B cell (primary cell): ENCODE measurements around the gene TRAF3.

ENCODE experiments used
- EZH2 ChIP-seq: IDR thresholded peaks from 2 replicates; pipeline ENCODE4 v1.6.1; 2012; ENCODE audit warnings: borderline replicate concordance, low read depth, mild to moderate bottlenecking, moderate library complexity, low read length; ENCODE audit not compliant: insufficient read depth, poor library complexity, severe bottlenecking
- TF ChIP-seq, protein P1 (sequence below): fragments of 200-600 bp; IDR thresholded peaks from one replicate; pipeline ENCODE4 v1.8.0; 2022; ENCODE audit warnings: antibody characterized with exemption, mild to moderate bottlenecking

- TF ChIP-seq, protein P1, sequence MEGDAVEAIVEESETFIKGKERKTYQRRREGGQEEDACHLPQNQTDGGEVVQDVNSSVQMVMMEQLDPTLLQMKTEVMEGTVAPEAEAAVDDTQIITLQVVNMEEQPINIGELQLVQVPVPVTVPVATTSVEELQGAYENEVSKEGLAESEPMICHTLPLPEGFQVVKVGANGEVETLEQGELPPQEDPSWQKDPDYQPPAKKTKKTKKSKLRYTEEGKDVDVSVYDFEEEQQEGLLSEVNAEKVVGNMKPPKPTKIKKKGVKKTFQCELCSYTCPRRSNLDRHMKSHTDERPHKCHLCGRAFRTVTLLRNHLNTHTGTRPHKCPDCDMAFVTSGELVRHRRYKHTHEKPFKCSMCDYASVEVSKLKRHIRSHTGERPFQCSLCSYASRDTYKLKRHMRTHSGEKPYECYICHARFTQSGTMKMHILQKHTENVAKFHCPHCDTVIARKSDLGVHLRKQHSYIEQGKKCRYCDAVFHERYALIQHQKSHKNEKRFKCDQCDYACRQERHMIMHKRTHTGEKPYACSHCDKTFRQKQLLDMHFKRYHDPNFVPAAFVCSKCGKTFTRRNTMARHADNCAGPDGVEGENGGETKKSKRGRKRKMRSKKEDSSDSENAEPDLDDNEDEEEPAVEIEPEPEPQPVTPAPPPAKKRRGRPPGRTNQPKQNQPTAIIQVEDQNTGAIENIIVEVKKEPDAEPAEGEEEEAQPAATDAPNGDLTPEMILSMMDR: no peak
- no peak for TF ChIP-seq EZH2
Observed at GRCh38 chr14:102932484-102933248, 155.4 kb downstream of the TRAF3 start.
